Bronchial epithelial cell (primary cell): ENCODE results near the gene IQSEC1. TPM values are rescaled to one million over a fixed set of nuclear protein-coding genes. Genes with fewer than 3 reads are reported as not detected.
A peak's percentile ranks its signal among the peaks of the same experiment; 100 is the strongest.

Source experiments
- DNase-seq: peaks from one replicate; pipeline ENCODE4 v3.0.0-alpha.2; 2010; ENCODE audit warnings: low read depth
- FAIRE-seq: peaks from 2 replicates; lab custom pipeline; 2011; peaks lifted over from hg19 to GRCh38; lab: Jason Lieb, UNC
- H3K27me3 ChIP-seq: 2 replicates; pipeline ENCODE4 v1.5.1; 2011; ENCODE audit warnings: low read length; ENCODE audit not compliant: control insufficient read depth, insufficient read depth
- H3K36me3 ChIP-seq: 2 replicates; pipeline ENCODE4 v1.5.1; 2011; ENCODE audit warnings: low read length; ENCODE audit not compliant: control insufficient read depth, insufficient read depth
- H3K4me3 ChIP-seq: 2 replicates; pipeline ENCODE4 v1.5.1; 2011; ENCODE audit warnings: mild to moderate bottlenecking, low read depth, low read length, control low read depth
- CTCF ChIP-seq: IDR thresholded peaks from 2 replicates; pipeline ENCODE4 v1.5.1; 2011; ENCODE audit warnings: mild to moderate bottlenecking, moderate library complexity, low read length, control low read depth, inconsistent platforms; ENCODE audit not compliant: insufficient read depth, severe bottlenecking
- total RNA-seq: library from RNA; depleted of rRNA; stranded (reverse); fragments of >200 nt; gene quantifications from 2 replicates; pipeline ENCODE4 v1.2.1, GENCODE V29; 2014

Gene IQSEC1
- total RNA-seq, 1 donor from 2014 or later, result 6.6 TPM

- Histone ChIP-seq H3K4me3 (no peak overlapping the region), H3K36me3 (no peaks in the 10 kb centered on the region), H3K27me3 (no peaks in the 10 kb centered on the region)
- FAIRE-seq (peak; percentile 76), DNase-seq (no peak)
- TF ChIP-seq CTCF, result no peak
These were observed 119.8 kb downstream of the IQSEC1 start for GRCh38 chr3:12953201-12953995.

- FAIRE-seq, result no peak
- no peak for TF ChIP-seq CTCF
- Histone ChIP-seq H3K27me3 (no peaks in the 10 kb centered on the region), H3K4me3 (no peak overlapping the region), H3K36me3 (no peaks in the 10 kb centered on the region)
- DNase-seq, result no peak
These were observed 120.7 kb downstream of the IQSEC1 start for GRCh38 chr3:12952343-12953200.

- Histone ChIP-seq H3K27me3 (no peaks in the 10 kb centered on the region), H3K4me3 (no peak overlapping the region), H3K36me3 (no peaks in the 10 kb centered on the region)
- DNase-seq (peak; percentile 70), FAIRE-seq (peak; percentile 95)
- TF ChIP-seq CTCF, result peak; percentile 15
These were observed 124.1 kb downstream of the IQSEC1 start for GRCh38 chr3:12948891-12949711.

- Histone ChIP-seq H3K27me3 (no peaks in the 10 kb centered on the region), H3K4me3 (no peak overlapping the region), H3K36me3 (no peaks in the 10 kb centered on the region)
- TF ChIP-seq CTCF, result no peak
- peak; percentile 69 for DNase-seq
- no peak for FAIRE-seq
These were observed 124.9 kb downstream of the IQSEC1 start for GRCh38 chr3:12948371-12948770.

GRCh38 chr3:12947504-12948369 is 125.5 kb downstream of the IQSEC1 start:
- FAIRE-seq (no peak), DNase-seq (peak; percentile 68)
- TF ChIP-seq CTCF, result peak; percentile 4
- H3K27me3 ChIP-seq, result no peaks in the 10 kb centered on the region
- H3K4me3 ChIP-seq, result no peak overlapping the region
- H3K36me3 ChIP-seq, result no peaks in the 10 kb centered on the region
